SJSA1 (cell line): Measurements from ENCODE around the gene RGL2. TPM values are rescaled to one million over a fixed set of nuclear protein-coding genes. Genes with fewer than 3 reads are reported as not detected.
"Not testable (repeated sequence)": the region's sequence is repeated elsewhere in the genome, so short reads cannot be mapped to it uniquely, and the experiment has no call there.

Source experiments
- DNase-seq, 2 experiments: peaks; one replicate each; pipeline ENCODE4 v3.0.0-alpha.2; 2015 to 2020; ENCODE audit warnings: low spot score in 2 of 2, low read depth in 1 of 2
- H3K27ac ChIP-seq: fragments of 250-450 bp; sonication (Bioruptor Pico); 2 replicates; pipeline ENCODE4 v1.5.1; 2020; ENCODE audit warnings: mild to moderate bottlenecking, moderate library complexity
- H3K27me3 ChIP-seq: fragments of 250-450 bp; sonication (Bioruptor Pico); replicated peaks from 2 replicates; pipeline ENCODE4 v1.5.1; 2020; ENCODE audit warnings: mild to moderate bottlenecking, moderate library complexity
- H3K36me3 ChIP-seq: fragments of 250-450 bp; sonication (Bioruptor Pico); 2 replicates; pipeline ENCODE4 v1.5.1; 2020; ENCODE audit warnings: mild to moderate bottlenecking
- H3K4me1 ChIP-seq: fragments of 250-450 bp; sonication (Bioruptor Pico); replicated peaks from 2 replicates; pipeline ENCODE4 v1.6.1; 2021; ENCODE audit warnings: mild to moderate bottlenecking
- H3K4me3 ChIP-seq: fragments of 250-450 bp; sonication (Bioruptor Pico); 2 replicates; pipeline ENCODE4 v1.5.1; 2020; ENCODE audit warnings: mild to moderate bottlenecking
- H3K9me3 ChIP-seq: fragments of 250-450 bp; sonication (Bioruptor Pico); replicated peaks from 2 replicates; pipeline ENCODE4 v1.5.1; 2020; ENCODE audit warnings: mild to moderate bottlenecking
- total RNA-seq: library from RNA; depleted of rRNA; stranded (reverse); fragments of >200 nt; shearing (Covaris generic); gene quantifications from 2 replicates; pipeline ENCODE4 v1.2.3, GENCODE V29; 2014; rRNA removed

RGL2 gene, protein sequence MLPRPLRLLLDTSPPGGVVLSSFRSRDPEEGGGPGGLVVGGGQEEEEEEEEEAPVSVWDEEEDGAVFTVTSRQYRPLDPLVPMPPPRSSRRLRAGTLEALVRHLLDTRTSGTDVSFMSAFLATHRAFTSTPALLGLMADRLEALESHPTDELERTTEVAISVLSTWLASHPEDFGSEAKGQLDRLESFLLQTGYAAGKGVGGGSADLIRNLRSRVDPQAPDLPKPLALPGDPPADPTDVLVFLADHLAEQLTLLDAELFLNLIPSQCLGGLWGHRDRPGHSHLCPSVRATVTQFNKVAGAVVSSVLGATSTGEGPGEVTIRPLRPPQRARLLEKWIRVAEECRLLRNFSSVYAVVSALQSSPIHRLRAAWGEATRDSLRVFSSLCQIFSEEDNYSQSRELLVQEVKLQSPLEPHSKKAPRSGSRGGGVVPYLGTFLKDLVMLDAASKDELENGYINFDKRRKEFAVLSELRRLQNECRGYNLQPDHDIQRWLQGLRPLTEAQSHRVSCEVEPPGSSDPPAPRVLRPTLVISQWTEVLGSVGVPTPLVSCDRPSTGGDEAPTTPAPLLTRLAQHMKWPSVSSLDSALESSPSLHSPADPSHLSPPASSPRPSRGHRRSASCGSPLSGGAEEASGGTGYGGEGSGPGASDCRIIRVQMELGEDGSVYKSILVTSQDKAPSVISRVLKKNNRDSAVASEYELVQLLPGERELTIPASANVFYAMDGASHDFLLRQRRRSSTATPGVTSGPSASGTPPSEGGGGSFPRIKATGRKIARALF
- 24.5 and 35.7 TPM in 2 replicates for total RNA-seq

DNA sequence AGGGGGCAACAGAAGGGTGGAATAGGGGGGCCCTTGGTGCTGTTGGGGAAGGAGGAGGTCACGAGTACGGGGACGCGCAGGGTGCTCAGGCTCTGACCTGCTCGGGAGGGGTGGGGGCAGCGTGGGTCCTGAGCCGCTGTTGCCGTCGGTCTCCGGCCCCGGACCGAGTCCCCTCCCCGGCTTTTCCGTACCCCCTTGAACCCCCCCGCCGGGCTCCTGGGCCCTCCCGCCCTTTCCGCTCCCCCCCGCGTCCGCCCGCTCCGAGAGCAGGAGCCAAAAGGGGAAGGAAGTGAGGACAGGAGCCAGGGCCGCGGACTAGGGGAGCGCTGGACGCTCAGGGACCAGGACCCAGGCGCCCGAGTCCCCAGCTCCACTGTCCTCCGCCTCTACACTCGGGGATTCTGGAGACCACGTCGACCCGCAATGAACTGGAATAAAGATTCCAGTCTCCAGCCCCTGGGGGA lies at the start of gene RGL2:
TSS of gene RGL2 (minus strand) at position 170 of the 464 bp plus-strand sequence. CDS start 332 bp downstream, outside the sequence.
- Histone ChIP-seq H3K27me3 (no peaks in the 10 kb centered on the region), H3K36me3 (peaks cover 54% of the 10 kb centered on the region), H3K4me3 (peak within 1 kb of the TSS; percentile 56), H3K4me1 (peaks cover 15% of the 10 kb centered on the region), H3K9me3 (no peaks in the 10 kb centered on the region), H3K27ac (peak within 1 kb of the TSS; percentile 83)
- DNase-seq = peak in 1 of 2 experiments; percentile 69

DNA sequence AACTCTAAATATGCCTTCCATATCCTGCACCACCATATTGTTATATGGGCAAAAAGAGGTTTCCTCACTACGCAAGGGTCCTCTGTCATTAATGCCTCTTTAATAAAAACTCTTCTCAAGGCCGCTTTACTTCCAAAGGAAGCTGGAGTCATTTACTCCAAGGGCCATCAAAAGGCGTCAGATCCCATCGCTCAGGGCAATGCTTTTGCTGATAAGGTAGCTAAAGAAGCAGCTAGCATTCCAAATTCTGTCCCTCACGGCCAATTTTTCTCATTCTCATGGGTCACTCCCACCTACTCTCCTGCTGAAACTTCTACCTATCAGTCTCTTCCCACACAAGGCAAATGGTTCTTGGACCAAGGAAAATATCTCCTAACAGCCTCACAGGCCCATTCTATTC lies 49.1 kb upstream of the RGL2 start:
- H3K36me3 ChIP-seq = no peaks in the 10 kb centered on the region
- no peak for DNase-seq
- no peak overlapping the region for H3K4me3 ChIP-seq
- H3K27ac ChIP-seq = no peak overlapping the region
- no peaks in the 10 kb centered on the region for H3K4me1 ChIP-seq
- H3K27me3 ChIP-seq = peaks cover 13% of the 10 kb centered on the region; the same call in 1 of the 2 replicates
- no peaks in the 10 kb centered on the region for H3K9me3 ChIP-seq

DNA sequence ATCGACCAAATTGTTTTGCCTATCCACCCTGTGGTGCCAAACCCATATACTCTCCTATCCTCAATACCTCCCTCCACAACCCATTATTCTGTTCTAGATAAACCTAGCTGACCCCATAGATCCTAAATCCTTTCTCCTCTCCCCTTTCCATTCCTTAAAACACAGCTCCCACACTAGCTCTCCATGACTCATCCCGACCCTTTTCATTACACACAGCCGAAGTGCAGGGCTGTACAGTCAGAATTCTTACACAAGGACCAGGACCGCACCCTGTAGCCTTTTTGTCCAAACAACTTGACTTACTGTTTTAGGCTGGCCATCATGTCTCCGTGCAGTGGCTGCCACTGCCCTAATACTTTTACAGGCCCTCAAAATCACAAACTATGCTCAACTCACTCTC lies 48.2 kb upstream of the RGL2 start:
- not testable (repeated sequence) for H3K9me3 ChIP-seq, DNase-seq, H3K4me1 ChIP-seq, H3K36me3 ChIP-seq, H3K27ac ChIP-seq, H3K4me3 ChIP-seq
- H3K27me3 ChIP-seq = peaks cover 13% of the 10 kb centered on the region; the same call in 1 of the 2 replicates

DNA sequence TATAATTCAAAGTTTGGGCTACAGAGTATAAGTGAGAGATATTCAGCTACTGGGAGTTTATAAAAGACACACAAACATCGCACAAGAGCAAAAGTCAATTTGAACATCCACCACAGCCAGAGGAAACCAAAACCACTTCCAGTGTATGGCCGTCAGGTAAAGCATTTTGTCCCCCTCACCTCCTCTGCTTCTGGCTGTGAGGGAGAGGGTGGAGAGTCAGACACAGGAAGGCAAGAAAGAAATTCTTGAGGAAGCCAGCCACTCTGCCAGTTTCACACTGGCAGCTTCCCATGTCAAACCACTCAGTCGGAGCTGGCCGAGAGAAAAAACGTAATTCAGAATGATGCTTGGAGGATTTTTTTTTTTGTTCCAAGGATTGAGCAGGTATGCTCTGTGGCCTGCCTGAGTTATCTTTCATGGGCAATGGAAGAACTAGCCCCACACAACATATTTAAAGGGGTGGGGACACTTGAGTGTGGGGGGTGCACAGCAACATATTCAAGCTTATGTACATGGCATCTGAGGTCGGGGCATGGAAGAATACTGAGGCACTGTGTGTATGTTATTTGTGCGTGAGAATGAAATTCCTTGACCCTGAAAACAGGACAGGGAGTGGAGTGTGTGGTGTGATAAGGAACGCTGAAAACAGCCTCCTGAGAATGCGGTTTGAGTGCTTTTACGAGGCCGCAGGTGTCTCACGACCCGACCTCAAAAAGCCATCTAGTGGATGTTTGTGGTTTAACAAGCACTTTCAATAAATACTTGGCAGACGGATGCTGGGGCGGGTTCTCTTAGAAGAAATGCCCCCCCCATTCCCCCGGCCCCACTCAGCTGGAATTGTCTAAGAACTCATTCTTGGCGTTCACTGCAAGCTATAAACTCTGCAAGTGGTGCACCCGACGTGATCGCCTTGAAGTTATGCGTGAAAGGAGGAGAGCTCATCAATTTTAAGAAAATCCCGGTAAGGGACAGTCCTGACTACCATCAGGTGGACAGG lies 46.3 kb upstream of the RGL2 start:
- DNase-seq = peak; percentile 55 to 66
- H3K27ac ChIP-seq = no peak overlapping the region
- H3K4me3 ChIP-seq = no peak overlapping the region
- H3K36me3 ChIP-seq = no peaks in the 10 kb centered on the region
- peaks cover 13% of the 10 kb centered on the region; the same call in 1 of the 2 replicates for H3K27me3 ChIP-seq
- H3K9me3 ChIP-seq = no peaks in the 10 kb centered on the region
- H3K4me1 ChIP-seq = no peaks in the 10 kb centered on the region

DNA sequence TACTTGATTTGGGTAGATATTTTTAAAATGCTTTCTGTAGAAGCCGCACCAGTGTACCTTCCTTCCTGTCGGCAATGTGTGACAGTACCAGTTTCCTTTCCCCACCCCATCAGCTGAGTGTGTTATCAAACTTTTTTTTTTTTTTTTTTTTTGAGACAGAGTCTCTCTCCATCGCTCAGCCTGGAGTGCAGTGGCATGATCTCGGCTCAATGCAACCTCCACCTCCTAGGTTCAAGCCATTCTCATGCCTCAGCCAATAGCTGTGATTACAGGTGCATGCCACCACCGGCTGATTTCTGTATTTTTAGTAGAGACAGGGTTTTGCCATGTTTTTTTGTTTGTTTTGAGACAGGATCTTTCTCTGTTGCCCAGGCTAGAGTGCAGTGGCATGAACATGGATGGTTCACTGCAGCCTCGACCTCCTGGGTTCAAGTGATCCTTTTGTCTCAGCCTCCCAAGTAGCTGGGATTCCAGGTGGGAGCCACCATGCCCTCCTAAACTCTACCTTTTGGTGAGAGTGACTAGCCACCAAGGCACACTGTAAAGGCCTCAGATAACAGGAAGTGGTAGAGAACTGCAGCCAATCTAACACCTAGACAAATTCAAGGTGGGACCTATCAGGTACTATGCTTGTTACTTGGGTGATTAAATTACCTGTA lies 45.3 kb upstream of the RGL2 start:
- H3K36me3 ChIP-seq = no peaks in the 10 kb centered on the region
- H3K9me3 ChIP-seq = no peaks in the 10 kb centered on the region
- H3K27ac ChIP-seq = no peak overlapping the region
- H3K27me3 ChIP-seq = peaks cover 11% of the 10 kb centered on the region; the same call in 1 of the 2 replicates
- H3K4me1 ChIP-seq = no peaks in the 10 kb centered on the region
- H3K4me3 ChIP-seq = no peak overlapping the region
- DNase-seq = no peak

DNA sequence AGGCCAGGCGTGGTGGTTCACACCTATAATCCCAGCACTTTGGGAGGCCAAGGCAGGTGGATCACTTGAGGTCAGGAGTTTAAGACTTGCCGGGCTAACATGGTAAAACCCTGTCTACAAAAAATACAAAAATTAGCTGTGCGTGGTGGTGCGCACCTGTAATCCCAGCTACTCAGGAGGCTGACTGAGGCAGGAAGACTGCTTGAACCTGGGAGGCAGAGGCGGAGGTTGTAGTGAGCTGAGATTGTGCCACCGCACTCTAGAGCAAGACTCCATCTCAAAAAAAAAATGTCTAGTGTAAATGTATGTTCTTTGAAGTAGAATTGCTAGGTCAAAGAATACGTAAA lies 44.8 kb upstream of the RGL2 start:
- not testable (repeated sequence) for H3K9me3 ChIP-seq, H3K27ac ChIP-seq, H3K27me3 ChIP-seq, H3K4me1 ChIP-seq, DNase-seq, H3K36me3 ChIP-seq, H3K4me3 ChIP-seq

DNA sequence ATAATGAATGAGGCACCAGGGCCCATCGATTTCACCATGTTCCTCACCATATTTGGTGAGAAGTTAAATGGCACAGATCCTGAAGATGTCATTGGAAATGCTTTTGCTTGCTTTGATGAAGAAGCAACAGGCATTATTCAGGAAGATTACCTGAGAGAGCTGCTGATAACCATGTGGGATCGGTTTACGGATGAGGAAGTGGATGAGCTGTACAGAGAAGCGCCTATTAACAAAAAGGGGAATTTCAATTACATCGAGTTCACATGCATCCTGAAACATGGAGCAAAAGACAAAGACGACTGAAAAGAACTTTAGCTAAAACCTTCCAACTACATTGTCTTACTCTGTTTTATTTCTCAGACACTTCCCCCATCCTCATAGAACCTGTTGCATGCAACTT lies 40.5 kb upstream of the RGL2 start:
- Histone ChIP-seq H3K4me1 (no peaks in the 10 kb centered on the region), H3K27ac (no peak overlapping the region), H3K27me3 (0 out of 2 replicates have a peak, but pooled peaks cover 1% of the 10 kb centered on the region), H3K4me3 (no peak overlapping the region), H3K36me3 (no peaks in the 10 kb centered on the region), H3K9me3 (no peaks in the 10 kb centered on the region)
- no peak for DNase-seq

DNA sequence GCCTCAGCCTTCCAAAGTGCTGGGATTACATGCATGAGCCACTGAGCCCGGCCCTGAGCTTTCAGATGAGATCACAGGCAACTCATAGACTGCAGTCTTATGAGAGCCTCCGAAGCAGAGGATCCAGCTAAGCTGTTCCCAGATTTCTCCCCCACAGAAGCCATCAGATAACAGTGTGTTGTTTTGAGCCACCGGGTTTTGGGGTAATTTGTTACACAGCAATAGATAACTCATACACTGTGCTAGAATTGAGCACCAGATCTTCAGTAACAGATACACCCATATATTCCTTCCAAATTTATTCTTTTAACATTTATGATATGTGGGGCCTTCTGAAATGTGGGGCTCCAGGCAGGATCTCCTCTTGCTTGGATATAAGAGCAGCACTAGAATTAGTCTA lies 37.8 kb upstream of the RGL2 start:
- H3K4me3 ChIP-seq = no peak overlapping the region
- no peaks in the 10 kb centered on the region for H3K9me3 ChIP-seq
- no peak for DNase-seq
- H3K27ac ChIP-seq = no peak overlapping the region
- no peaks in the 10 kb centered on the region for H3K36me3 ChIP-seq
- H3K27me3 ChIP-seq = no peaks in the 10 kb centered on the region
- H3K4me1 ChIP-seq = no peaks in the 10 kb centered on the region

DNA sequence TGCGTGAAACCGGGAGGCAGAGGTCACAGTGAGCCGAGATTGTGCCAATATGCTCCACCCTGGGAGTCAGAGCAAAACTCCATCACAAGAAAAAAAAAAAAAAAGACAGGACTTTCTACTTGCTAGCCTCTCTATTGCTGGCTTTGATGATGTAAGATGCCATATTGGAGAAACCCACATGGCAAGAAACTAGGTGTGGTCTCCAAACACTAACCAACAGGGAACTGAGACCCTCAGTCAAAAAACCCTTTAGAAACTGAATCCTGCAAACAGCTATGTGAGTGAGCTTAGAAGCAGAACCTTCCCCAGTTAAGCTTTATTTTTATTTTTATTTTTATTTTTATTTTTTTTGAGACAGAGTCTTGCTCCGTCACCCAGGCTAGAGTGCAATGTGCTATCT lies 37.2 kb upstream of the RGL2 start:
- H3K27me3 ChIP-seq = no peaks in the 10 kb centered on the region
- H3K4me1 ChIP-seq = no peaks in the 10 kb centered on the region
- no peak for DNase-seq
- H3K27ac ChIP-seq = no peak overlapping the region
- no peak overlapping the region for H3K4me3 ChIP-seq
- no peaks in the 10 kb centered on the region for H3K9me3 ChIP-seq
- no peaks in the 10 kb centered on the region for H3K36me3 ChIP-seq

DNA sequence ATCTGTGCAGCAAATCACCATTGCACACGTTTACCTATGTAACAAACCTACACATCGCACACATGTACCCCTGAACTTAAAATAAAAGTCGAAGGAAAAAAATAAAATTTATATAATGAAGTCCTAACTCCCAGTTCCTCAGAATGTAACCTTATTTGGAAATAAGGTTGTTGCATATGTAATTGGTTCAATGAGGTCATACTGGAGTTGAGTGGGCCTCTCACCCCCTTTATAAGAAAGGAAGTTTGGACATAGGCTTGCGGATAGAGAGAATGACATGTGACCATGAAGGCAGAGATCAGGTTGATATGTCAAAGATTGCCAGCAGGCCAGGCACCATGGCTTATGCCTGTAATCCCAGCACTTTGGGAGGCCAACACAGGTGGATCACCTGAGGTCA lies 34.9 kb upstream of the RGL2 start:
- no peaks in the 10 kb centered on the region for H3K4me1 ChIP-seq
- H3K4me3 ChIP-seq = no peak overlapping the region
- DNase-seq = no peak
- no peak overlapping the region for H3K27ac ChIP-seq
- no peaks in the 10 kb centered on the region for H3K36me3 ChIP-seq
- no peaks in the 10 kb centered on the region for H3K27me3 ChIP-seq
- H3K9me3 ChIP-seq = no peaks in the 10 kb centered on the region

DNA sequence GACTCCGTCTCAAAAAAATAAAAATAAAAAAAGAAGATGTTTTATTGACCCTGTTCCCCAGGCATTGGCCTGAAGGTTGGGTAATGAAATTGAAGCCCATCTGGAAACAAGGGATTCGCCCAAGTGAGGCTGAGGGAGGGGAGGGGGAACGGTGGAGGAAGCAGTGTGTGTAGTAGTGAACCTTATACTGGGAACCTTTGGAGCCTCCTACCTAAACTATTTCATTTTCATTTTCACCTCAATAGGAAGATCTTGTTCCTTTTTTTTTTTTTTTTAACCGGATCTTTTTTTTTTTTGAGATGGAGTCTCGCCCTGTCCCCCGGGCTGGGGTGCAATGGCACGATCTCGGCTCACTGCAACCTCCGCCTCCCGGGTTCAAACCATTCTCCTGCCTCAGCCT lies 32.0 kb upstream of the RGL2 start:
- Histone ChIP-seq H3K4me3 (no peak overlapping the region), H3K4me1 (no peaks in the 10 kb centered on the region), H3K27ac (no peak overlapping the region), H3K27me3 (no peaks in the 10 kb centered on the region), H3K36me3 (no peaks in the 10 kb centered on the region), H3K9me3 (no peaks in the 10 kb centered on the region)
- no peak for DNase-seq

DNA sequence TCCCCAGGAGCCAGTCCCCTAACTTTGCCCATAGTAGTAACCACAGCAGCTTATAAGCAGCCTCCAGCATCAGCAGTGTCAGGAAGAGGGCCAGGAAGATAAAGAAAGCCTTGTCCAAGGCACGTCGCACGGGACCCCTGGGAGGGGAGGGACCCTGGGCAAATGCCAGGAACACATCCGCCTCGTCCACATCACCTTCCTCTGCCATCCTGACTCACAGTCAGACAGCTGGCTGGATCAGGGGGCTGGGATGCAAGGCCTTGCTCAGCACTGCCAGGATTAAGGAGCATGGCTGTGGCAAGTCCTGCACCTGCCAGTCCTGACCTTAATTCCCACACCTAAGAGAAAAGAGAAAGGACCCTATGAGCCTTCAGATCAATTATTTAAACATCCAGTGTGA lies 30.3 kb upstream of the RGL2 start:
- Histone ChIP-seq H3K4me3 (no peak overlapping the region), H3K27ac (no peak overlapping the region), H3K36me3 (no peaks in the 10 kb centered on the region), H3K9me3 (no peaks in the 10 kb centered on the region), H3K4me1 (peaks cover under 1% of the 10 kb centered on the region; the same call in 1 of the 2 replicates), H3K27me3 (no peaks in the 10 kb centered on the region)
- DNase-seq = no peak

DNA sequence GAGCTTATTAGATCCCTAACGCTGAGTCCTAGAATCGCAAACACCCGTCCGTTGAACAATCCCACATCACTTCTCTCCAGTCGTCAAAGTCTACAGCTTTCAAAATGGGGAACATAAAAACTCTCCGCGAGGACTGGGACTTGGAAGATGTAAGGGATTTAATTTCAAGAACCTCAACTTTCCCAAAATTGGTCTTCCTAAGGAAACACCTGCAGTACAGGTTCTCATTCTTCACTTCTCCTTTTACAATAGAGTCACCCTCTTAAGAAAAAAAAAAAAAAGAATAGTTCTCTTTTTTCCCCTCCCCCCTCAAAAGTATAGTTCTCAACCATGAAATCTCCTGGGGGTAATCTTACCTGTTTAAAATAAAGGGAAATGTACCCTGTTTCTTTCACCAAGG lies 25.4 kb upstream of the RGL2 start:
- Histone ChIP-seq H3K36me3 (peaks cover 26% of the 10 kb centered on the region), H3K27me3 (no peaks in the 10 kb centered on the region), H3K27ac (no peak overlapping the region), H3K4me1 (peaks cover 30% of the 10 kb centered on the region), H3K4me3 (no peak overlapping the region; the same call in 1 of the 2 replicates), H3K9me3 (no peaks in the 10 kb centered on the region)
- DNase-seq = no peak
